GM18873 (cell line): ENCODE measurements around the gene TYW1.
"Not testable (repeated sequence)": the region's sequence is repeated elsewhere in the genome, so short reads cannot be mapped to it uniquely, and the experiment has no call there.

Experiments
- ATAC-seq: cut with Tn5 transposase; IDR thresholded peaks from one replicate; pipeline ENCODE4 v1.9.1; 2021; ENCODE audit warnings: mild to moderate bottlenecking, moderate library complexity, moderate number of reproducible peaks; ENCODE audit not compliant: unreplicated experiment, low FRiP score

TYW1 gene, protein sequence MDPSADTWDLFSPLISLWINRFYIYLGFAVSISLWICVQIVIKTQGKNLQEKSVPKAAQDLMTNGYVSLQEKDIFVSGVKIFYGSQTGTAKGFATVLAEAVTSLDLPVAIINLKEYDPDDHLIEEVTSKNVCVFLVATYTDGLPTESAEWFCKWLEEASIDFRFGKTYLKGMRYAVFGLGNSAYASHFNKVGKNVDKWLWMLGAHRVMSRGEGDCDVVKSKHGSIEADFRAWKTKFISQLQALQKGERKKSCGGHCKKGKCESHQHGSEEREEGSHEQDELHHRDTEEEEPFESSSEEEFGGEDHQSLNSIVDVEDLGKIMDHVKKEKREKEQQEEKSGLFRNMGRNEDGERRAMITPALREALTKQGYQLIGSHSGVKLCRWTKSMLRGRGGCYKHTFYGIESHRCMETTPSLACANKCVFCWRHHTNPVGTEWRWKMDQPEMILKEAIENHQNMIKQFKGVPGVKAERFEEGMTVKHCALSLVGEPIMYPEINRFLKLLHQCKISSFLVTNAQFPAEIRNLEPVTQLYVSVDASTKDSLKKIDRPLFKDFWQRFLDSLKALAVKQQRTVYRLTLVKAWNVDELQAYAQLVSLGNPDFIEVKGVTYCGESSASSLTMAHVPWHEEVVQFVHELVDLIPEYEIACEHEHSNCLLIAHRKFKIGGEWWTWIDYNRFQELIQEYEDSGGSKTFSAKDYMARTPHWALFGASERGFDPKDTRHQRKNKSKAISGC

DNA sequence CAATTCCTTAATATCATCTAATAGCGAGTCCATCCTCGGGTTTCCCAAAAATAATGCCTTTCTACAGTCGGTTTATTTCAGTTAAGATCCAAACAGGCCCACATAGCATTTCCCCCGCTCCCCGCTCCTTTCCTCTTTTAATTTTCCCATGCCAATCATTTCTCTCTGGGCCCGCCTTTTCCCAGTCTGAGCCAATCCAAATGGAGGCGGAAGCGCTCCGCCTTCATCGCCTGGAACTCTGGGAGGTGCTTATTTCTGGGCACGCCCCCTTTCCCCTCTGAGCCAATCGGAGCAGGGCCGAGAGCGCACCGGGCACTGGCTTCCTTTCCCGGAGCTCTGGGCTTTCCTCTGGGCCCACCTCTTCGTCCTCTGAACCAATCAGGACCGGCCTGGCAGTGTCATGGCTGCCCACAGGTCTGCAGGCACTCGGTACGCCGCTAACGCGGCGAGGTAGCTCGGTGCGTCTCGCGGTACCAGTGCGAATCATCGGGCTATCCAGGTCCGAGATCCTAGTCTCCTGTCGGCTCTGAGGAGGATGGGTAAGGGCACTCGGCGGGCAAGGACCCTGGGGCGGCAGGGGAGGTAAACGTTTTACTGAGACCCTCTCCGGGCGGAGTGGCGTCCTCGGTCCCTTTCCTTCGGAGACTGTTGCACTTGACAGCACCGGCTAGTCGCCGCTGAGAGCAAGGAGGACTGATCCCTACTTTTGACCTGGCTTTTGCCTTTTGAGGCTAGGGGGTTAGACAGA is at the start of gene TYW1:
Gene TYW1 (plus strand): TSS at position 390 of the 748 bp plus-strand sequence. CDS start 146 bp downstream, at position 536.
- ATAC-seq = peak; percentile 84

GRCh38 chr7:66948480-66949109 is 48.0 kb upstream of the TYW1 start:
- no peak for ATAC-seq

- ATAC-seq = no peak
These were observed 46.3 kb upstream of the TYW1 start for GRCh38 chr7:66950311-66950710.

GRCh38 chr7:66950763-66951162 is 45.9 kb upstream of the TYW1 start:
- no peak for ATAC-seq

DNA sequence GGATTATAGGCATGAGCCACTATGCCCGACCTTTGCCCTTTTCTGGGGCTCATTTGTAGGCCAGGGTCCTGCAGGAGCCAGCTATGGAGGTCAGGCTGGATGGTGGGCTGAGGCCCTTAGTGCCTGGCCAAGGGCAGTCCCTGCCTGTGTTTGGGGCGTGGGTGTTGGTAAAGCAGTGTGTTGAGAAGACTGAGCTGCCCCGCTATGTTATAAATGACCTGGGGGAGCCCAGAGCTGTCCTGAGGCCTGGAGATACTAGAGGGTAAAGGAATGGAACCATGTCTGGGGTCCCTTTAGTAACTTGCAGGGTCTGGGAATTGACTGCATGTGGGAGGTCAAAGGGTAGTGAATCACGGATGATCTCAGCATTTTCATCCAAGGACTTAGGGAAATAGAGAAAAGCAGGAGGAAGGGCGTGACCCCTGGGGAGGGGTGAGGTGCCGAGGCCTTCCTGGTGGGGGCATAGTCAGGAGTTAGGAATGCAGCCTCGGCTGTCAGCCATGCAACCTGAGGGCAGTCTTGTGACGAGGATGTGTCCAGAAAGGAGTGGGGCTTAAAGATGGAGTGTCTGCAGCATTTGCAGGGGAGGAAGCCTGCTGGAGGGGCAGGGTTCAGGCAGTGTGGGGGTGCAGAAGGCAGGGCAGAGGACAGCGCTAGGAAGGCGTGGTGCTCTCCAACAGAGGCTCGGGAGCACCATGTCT is 44.1 kb upstream of the TYW1 start:
- no peak for ATAC-seq

DNA sequence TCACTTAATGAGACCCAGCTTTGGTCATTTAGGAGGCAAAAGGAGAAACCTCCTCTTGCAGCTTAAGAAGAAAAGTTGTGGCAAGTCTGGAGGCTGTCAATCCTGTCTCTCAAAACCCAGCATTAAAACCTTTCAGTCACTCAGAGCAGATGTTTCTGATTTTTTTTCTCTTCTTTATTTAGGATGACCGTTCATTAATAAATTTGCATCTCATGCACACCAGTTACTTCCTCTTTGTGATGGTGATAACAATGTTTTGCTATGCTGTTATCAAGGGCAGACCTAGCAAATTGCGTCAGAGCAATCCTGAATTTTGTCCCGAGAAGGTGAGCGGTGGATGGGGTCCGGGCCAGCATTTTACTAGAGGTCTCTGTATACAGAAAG is 43.6 kb upstream of the TYW1 start:
- ATAC-seq = no peak

DNA sequence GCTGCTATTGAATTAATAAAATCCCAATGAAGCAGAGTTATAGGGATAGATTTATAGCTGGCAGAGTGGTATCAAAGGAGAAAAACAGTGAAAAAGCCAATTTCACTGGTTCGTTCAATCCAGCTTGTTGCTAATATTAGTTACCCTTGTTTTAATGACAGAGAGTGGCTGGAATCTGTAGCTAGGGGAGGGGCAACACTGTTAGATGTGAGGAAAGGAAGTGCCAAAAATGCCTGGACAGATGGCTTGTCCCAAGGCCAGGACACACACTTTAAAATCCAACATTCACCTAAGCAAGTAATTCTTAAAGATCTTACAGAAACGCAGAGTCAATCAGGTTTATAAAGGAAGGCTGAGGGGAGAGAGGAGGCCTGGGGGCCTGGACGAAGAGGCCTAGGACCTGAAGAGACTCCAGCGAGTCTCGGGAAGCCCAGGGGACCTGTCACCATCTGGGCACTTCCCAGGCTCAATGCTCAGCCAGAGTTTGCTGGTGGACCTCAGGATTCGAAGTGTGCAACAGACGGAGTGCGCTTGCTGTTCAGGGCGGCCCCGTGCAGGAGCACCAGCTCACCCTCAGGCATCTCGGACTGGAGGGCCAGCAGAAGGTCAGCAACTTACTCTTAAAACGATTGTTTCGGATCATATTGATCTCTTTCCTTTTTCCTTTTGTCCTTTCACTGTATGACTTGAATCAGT is 38.9 kb upstream of the TYW1 start:
- no peak for ATAC-seq

DNA sequence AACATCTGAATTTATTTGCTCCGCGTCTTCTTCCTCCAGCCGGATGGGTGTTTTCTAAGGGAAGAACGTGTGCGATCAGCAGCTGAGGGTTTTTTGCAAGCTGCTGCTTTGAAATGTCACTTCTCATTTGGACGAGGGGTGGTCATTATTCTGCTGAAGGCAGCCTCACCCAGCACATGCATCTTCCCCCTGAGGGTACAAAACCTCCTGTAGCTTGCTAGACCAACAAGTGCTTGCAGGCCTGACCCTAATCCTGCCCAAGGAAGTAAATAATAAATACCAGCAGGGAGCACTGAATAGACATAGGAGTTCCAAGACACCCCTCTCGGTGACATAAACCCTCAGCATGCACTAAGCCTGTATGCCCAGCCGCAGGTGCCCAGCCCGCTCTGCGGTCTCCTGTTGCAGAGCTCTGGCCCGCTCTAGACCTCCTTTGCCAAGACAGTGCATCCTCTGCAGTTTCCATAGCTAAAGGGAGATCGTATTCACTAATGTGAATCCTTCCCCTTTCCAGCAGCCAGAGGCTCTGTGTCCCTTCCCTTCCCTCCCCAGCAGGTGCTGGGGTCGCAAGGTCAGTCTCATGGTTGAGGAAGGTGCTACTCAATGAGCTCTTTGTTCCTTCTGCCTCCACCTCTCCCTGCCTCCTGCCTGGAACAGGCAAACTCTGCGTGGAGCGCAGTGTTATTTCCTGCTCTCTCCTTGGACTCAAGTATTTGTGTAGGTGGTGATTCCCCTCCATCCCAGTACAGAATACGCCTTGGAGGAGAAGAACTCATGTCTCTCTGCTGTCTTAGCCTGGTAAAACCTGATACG is 37.9 kb upstream of the TYW1 start:
- ATAC-seq = no peak

DNA sequence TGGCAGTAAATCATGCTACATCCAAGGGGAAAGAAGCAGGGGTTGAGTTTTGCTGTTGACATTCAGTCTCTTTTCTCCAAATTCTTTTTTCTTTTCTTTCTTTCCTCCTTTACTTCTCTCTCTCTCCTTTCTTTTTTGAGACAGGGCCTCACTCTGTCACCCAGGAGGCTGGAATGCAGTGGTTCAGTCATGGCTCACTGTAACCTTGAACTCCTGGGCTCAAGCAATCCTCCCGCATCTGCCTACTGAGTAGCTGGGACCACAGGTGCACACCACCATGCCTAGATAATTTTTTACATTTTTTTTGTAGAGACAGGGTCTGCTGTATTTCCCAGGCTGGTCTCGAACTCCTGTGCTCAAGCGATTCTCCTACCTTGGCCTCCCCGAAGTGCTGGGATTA is 36.4 kb upstream of the TYW1 start:
- no peak for ATAC-seq

GRCh38 chr7:66961096-66961495 is 35.5 kb upstream of the TYW1 start:
- ATAC-seq = no peak

GRCh38 chr7:66964411-66964810 is 32.2 kb upstream of the TYW1 start:
- no peak for ATAC-seq

DNA sequence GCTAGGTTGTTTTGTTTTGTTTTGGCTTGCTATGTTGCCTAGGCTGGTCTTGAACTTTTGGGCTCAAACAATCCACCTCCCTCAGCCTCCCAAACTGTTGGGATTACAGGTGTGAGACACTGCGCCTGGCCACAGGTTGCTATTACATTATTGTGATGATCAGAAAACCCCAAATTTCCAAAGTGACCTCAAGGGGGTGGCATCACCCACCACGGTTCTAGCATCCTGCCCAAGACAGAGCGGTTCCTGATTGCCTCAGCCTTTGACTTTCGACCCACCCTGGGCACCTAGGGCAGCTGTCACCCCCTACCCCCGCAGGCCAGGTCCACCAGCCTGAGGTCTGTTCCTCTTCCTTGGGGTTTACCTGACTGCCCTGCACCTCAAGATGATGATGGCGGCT is 29.6 kb upstream of the TYW1 start:
- no peak for ATAC-seq

GRCh38 chr7:66969001-66969400 is 27.6 kb upstream of the TYW1 start:
- not testable (repeated sequence) for ATAC-seq

- no peak for ATAC-seq
These were observed 26.3 kb upstream of the TYW1 start for GRCh38 chr7:66970310-66970709.

GRCh38 chr7:66974986-66975590 is 21.5 kb upstream of the TYW1 start:
- ATAC-seq = no peak

DNA sequence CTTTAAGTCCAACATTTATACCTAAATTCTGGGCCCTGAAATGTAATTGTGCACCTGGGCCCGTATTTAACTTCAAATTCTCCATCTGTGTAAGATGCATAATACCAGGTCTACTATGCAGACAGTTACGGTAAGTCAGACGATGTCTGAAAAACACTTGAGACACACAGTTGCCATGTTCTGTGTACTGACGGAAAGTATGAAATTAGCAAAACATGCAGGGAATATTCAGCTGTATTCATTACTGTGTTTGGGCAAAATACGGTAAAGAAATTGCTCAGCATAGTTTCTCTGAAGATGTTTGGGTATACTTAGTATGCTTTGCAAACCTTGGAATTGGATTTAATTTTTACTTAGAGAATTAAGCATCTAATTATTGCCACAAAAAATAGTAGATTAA is 18.3 kb upstream of the TYW1 start:
- ATAC-seq = not testable (repeated sequence)

DNA sequence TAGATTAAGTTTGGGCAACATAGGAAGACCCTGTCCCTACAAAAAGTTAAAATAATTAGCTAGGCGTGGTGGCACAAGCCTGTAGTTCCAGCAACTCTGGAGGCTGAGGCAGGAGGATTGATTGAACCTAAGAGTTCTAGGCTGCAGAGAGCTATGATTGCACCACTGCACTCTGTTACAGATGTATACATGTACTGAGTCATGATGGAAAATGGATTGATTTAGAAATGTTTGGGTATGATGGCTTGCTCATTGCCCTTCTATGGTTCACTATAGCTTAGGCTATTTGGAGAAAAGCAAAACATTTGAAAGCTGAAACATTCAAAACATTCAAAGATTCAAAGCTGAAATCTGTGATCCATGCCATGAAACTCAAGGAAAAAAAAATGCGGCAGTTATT is 17.6 kb upstream of the TYW1 start:
- not testable (repeated sequence) for ATAC-seq

GRCh38 chr7:66980336-66980735 is 16.3 kb upstream of the TYW1 start:
- not testable (repeated sequence) for ATAC-seq
